GM19452 (cell line): Measurements from ENCODE around the gene RHOA.

Experiments
- ATAC-seq: cut with Tn5 transposase; IDR thresholded peaks from one replicate; pipeline ENCODE4 v1.9.1; 2021; ENCODE audit not compliant: unreplicated experiment

RHOA gene

DNA sequence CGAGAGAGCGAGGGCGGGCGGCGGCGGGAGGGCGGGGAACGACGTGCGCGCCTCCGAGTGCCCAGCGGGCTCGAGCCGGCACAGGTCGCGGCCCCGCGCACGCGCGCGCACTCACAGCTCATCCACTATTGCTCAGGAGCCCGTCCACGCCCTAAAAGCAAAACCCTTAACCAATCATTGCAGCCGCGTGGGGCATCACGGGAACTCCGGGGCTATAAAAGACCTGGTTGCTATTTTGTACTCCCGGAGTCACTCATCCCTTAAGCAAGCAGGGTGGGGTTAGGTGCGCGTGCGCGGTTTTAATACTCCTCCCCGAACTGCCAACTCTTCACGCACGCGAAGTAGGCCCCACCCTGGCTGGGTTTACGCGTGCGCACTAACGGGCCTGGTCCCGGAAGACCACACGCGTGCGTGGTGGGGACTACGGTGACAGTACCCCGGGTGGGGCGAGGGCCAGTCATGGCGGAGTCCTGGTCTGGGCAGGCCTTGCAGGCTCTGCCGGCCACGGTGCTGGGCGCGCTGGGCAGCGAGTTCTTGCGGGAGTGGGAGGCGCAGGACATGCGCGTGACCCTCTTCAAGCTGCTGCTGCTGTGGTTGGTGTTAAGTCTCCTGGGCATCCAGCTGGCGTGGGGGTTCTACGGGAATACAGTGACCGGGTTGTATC is at the start of gene RHOA, which contains the start of gene TCTA:
RHOA (minus strand) TSS at position 9 of the 664 bp plus-strand sequence. CDS start 36,387 bp downstream, outside the sequence.
TCTA (plus strand) TSS at position 456 of the 664 bp plus-strand sequence; CDS start at position 460, 4 bp downstream.
- ATAC-seq, result peak; percentile 69

DNA sequence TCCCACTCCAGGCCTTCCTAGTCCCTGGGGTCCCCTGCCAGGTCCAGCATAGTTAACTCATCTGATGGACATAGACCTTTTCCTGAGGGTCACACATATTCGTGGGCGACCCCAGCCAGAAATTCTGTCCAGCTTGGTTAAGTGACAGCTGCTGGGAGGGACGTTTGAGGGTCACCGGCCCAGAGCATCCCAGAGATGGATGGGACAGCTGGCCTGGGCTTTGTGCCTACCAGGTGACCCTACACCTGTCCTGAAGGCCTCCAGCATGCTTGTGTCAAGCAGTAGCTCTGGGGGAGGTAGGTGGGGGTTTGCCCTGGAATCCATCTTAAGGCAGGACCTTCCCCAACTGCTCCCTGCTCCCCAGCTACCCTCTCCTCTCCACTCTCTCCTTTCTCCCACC is 49.2 kb upstream of the RHOA start:
- ATAC-seq, result no peak

DNA sequence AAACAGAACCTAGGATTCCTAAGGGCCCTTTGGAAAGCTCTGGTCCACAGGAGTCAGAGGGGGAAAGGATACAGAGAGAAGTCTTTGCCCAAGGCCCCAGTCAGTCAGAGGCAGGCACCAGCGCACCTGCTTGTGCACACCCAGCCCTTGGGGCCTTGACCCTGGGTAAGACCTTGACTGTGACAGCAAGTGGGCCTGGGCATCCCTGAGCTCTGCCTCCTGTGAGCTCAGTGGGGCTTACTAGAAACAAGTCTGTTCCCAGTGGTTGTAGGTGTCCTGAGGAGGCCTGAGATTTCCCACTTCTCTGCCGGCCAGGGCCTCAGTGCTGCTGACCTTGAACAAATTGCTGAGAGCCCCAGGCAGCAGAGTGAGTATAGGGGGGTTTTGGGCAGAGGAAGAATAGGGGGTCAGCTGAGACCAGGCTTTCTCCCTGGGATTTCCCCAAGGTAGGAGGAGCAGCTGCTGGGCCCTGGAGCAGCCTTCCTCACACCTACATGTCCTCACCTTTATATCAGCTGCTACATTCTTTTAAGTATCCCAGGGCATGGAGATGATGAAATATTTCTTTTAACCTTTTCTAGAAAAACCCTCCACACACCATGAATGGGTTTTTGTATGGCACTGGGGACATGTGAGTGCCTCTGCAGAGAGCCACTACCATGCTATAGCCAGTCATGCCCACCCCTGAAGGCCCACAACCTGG is 48.6 kb upstream of the RHOA start:
- ATAC-seq, result no peak

DNA sequence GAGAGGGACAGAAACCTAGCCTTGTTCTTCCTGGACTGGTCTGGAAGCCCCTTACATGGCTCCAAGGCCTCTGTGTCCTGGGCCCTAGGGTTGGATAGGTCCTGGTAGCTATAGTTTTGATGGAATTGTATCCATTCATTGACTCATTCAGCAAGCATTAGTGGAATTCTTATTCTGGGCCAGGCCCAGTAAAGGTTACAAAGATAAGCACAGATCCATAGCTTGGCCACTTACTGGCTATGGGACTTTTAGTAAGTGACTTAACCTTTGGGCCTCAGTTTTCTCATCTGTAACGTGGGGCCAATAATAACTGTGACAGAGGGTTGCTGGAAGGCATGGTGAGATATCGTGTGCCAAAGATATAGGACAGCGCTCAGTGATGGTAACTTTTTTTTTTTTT is 44.7 kb upstream of the RHOA start:
- ATAC-seq, result no peak

DNA sequence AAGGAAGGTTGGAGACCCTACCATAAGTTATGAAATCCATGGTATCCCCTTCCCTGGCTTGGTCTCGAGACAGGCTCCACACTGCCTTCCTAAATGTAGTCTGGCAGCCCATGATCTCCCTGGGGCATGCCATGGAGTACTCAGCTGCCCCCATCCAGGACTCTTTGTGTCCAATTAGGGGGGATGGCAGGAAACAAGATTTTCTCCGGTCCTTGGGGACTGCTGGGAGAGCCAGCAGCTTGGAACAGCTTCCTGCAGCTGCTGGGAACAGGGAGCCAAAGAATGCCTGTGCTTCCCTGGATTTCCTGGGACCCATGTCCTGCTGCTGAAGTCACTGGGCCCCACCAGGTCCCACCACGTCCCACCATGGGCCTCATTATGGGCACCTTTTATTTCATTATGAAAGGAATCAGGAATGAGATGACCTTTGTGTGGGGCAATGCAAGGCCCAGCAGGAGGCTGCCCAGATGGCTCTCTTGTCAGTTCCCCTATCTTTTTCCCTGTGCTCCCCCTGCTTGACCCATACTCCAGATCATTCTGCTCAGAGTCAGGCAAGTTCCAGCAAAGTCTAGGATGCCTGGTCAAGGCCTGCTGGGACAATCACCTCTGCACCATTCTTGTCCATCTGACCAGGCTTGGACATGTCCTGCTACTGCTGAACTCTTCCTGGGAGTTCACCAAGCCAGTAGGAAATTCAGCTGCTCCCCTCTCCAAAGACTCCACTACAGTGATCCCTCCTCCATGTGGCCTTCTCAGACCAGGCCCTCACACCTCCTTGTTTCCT is 43.3 kb upstream of the RHOA start:
- no peak for ATAC-seq

DNA sequence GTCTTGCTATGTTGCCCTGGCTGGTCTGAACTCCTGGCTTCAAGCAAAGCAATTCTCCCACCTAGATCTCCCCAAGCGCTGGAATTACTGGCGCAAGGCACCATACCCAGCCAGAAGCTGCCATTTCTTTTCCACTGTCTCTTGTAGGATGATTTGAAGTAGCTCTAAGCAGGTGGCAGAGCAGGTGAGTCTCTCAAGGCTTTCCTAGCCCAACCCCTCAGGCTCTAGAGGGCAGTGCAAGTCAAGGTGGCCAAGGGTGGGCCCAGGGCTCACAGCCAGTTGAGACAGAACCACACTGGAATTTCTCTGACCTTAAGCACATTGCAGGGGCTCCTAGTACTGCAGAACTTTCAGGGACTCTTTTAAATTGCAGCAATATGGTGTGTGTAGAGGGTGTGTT is 42.7 kb upstream of the RHOA start:
- ATAC-seq, result no peak

DNA sequence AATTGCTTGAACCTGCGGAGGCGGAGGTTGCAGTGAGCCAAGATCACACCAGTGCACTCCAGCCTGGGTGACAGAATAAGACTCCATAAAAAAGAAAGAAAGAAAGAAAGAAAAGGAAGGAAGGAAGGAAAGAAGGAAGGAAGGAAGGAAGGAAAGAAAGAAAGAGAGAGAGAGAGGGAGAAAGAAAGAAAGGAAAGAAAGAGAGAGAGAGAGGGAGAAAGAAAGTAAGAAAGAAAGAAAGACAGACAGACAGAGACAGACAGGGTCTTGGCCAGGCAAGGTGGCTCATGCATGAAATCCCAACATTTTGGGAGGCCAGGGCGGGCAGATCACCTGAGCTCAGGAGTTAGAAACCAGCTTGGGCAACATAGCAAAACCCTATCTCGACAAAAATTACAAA is 41.8 kb upstream of the RHOA start:
- no peak for ATAC-seq

DNA sequence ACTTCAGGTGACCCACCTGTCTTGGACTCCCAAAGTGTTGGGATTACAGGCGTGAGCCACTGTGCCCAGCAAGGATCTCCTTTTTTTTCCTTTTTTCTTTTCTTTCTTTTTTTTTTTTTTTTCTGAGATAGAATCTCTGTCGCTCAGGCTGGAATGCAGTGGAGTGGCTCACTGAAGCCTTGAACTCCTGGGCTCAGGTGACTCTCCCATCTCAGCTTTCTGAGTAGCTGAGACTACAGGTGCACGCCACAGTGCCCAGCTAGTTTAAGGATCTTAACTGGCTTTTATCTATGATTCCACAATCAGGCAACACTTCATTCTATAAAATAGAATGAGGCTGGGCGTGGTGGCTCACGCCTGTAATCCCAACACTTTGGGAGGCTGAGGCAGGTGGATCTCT is 33.6 kb upstream of the RHOA start:
- no peak for ATAC-seq

DNA sequence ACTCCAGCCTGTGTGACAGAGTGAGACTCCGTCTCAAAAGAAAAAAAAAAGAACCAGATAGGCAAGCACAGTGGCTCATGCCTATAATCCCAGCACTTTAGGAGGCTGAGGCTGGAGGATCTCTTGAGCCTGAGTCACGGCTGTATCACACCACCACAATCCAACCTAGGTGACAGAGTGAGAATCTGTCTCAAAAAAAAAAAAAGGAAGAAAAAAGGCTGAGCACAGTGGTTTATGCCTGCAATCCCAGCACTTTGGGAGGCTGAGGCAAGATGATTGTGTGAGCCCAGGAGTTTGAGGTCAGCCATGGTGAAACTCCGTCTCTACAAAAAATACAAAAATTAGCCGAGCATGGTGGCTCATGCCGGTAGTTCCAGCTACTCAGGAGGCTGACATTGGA is 23.0 kb upstream of the RHOA start:
- no peak for ATAC-seq

DNA sequence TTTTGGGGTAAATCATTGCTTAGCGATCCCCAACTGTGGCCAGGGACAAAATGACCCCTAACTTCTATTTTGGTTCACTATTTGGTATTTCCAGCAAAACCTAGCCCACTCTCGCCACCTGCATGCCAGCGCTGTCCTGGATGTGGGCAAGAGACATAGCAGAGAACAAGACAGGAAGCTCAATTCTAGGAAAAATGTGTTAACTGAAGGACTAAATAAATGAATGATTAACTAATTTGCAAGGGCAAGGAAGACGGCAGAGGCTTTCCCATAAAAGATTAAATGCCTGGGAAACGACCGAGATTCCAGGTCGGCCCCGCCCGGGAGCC is 16.9 kb upstream of the RHOA start:
- ATAC-seq, result no peak

DNA sequence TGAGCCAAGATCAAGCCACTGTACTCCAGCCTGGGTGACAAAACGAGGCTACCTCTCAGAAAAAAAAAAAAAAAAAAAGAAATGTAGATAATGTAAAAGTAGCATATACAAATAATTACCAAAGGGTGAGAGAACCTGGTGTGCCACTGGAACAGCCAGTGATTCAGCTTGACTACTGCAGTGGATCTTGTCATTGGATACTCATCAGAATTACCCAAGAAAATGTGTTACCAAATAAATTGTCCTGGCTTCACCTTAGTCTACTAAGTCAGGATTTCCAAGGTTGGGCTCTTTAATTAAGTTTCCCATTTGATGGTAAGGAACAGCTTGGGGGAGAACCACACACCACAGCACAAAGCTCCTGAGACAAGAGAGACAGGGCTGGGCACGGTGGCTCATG is 15.8 kb upstream of the RHOA start:
- ATAC-seq, result no peak

DNA sequence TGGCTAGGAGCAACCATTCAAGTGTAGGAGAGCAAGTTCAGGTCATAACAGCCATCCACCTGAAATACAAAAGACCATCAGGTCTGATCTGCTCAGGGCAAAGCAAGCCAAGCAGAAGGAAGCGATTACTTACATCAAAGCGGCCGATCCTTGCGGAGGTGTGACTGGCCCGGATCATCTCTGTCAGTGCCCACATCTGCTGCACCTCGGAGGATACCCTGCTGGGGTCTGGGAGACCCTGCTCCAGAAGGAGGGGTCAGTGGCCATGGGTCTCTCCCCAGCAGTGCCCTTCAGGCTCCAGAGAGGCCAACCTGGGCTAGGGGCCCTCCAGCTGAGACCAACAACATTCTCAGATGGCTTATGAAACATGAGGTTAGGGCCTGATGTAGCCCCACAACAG is 13.0 kb upstream of the RHOA start:
- ATAC-seq, result no peak

DNA sequence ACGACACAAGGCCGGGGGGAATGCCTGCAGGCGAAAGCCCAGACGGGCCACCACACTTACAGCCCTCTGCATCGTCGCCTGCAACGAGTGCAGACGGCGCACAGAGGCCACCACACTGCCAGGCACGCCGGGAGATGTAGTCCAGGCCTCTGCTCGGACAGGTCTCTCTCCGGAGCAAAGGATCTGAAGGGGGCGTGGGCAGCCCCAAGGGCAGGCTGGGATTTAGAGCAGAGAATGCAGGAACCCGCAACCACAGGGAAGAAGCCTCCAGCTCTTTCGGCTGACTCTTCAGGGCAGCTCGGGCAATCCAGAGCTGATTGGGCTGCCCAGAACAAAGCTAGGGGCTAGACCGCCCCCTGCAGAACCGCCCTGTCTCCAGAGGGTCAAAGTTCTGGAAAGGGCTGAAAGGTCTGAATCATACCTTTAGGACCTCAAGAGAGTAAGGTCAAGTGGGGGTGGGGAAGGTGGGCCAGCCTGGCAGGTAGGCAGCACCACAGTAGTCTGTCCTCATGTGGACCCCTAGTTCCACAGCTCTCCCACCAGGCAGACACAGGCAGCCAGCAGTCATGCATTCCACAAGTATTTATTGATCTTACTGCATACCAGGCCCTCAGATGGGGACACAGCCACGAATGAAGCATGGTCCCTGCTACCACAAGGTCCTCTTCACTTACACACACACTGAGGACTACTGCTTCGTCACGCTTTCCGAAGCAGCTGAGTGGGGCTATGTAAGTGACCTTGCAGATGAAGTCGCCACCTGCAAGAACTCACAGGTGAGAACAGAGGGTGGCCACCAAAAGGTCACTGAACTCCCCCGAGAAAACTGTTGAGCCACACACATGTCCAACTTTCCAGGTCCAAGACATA is 10.8 kb upstream of the RHOA start, which contains the start of gene AMT:
AMT (minus strand) TSS at position 95 of the 870 bp plus-strand sequence; CDS start at position 72, 23 bp downstream.
- no peak for ATAC-seq

DNA sequence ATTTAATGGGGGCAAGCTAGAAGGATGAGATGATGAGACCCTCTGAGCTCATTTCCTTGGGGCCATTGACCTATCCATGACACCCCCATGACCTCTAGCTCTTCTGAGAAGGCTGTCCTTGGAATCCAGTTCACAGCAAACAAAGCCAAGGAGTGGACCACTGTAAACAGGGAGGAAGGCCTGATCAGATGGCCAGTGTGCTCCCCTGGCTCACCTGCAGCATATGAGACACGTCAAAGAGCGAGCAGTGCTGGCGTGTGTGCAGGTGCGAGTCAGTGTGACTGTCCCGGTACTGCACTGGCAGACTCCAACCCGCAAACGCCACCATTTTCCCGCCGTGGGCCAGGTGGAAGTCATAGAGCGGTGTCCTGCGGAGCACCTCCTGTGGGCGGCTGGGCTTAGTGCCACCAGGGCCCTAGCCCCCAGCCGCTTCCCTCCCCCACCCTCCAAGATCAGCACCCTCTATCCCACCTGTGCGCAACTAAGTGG is 10.2 kb upstream of the RHOA start:
- ATAC-seq, result no peak

DNA sequence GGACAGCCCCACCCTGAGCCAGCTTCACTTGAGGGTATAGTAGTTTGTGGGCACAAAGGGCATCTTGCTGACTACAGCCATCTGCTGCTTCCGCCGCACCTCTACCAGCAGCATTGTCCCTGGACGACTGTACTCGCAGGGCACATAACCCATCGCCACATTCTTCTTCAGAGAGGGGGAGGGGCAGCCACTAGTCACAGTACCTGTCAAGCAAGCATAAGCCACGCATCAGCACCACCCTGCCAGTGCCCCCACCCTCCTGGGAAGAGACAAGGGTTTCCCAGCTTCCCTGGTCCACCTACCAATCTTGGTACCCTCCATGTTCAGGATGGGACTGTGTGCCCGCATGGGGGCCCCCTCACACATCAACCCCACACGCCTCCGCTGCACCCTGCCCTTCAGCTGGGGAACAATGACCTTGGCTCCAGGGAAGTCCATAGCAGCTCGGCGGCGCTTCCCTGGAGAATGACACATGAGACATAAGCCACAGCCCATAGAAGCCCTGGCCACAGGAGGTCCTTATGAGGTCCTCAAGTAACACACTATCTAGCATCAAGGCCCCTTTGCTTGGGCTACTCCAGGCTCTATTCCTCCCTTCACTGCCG is 5.8 kb upstream of the RHOA start:
- ATAC-seq, result no peak

DNA sequence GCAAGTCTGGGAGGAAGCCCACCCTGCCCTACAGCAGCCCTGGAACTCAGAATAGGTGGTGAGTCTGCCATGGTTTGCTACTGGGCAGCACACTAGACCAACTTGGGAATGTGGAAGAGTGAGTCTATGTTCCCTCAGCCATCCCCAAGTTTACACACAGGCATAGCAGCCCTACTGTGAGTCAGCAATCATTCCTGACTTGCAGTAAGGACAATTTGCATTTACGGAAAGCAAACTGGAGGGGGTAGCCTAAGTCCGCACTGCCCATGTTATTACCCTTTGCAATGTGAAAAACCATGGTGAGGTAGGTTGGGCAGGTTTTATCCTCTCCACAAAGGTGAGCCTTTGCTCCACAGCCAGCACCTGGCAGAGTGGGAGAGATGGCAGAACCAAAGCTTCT is 5.1 kb upstream of the RHOA start:
- ATAC-seq, result no peak

DNA sequence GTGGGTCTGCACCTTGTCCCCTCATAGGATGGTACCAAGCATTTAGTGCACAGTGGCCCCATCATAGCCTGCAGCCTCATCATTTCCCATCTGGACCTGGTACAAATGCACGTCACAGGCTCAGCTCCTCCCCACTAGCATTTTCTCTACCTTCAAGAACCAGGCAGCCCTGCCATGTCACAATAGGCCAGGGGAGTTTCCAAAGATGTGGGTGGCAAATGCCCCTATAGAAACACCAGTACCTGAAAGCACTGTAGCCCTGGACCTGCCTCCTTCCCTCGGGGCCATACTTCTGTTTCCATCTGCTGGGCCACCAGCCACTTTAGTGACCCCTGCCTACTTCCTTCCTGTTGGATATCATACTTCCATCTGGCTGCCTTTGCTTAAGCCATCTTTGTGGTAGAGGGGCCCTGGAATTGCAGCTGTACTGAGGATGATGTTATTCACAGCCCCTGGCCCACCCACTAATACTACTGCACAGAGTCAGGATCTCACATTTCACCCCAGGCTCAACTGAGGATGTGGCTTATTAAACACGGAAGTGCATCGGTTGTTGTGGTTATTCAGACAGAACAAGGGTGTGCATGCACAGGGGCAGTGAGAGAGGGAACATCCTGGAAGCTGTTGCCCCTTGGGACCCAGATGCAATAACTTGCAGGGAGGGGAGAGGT is 4.3 kb upstream of the RHOA start:
- no peak for ATAC-seq

DNA sequence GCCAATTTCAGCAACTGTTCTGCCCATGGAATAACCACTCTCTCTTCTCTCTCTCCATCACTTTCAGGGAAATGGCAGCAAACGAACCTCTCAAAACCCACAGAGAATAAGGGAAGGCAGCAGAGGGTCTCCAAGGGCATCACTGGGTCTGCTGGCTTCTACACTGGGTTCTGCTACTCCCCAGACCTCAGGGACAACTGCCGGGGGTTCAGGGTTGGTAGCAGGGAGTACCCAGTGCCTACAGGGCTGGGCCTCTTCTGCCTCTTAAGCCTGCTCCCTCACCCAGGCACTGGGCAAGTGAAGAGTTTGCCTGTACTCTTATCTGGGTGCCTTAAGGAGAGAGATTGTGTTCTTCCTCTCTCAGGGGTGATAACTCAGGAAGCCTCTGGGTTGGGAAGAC is 3.0 kb upstream of the RHOA start:
- no peak for ATAC-seq

DNA sequence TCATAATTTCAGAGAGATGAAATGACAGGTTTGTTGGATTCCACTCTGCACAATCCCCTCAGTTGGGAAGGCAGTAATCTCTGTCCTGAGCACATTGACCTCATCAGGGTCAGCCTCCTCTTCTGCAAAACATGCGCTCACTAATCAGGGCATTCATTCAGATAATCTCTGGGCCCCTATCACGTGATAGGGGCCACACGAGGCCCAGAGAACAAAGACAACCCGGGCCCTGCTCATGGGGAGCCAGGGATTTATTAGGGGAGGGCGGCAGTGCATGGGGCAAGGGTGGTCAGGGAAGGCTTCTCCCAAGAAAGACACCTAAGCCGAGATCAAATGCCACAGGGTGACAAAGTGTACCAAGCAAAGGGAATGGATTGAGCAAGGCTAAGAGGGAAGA is 1.6 kb upstream of the RHOA start:
- no peak for ATAC-seq
